H1 (cell line): ENCODE measurements around the gene TNRC6B. TPM values are rescaled to one million over a fixed set of nuclear protein-coding genes. Genes with fewer than 3 reads are reported as not detected.

Source experiments
- CTCF ChIA-PET: fragments of 300-600 bp; sonication (Branson Sonifier 250); formaldehyde crosslinking; loops from one replicate; lab custom pipeline; 2021; ENCODE audit not compliant: partially characterized antibody; lab: Charles Lee
- POLR2A ChIA-PET: fragments of 300-600 bp; sonication (Branson Sonifier 250); formaldehyde crosslinking; loops from one replicate; lab custom pipeline; 2021; ENCODE audit warnings: inconsistent platforms; ENCODE audit not compliant: partially characterized antibody; lab: Charles Lee
- DNase-seq, 2 experiments: peaks; one replicate each; pipeline versions ENCODE4 v3.0.0 to v3.0.0-alpha.2; 2010 to 2022; ENCODE audit warnings: low spot score in 2 of 2, low read depth in 1 of 2, mixed read lengths in 1 of 2
- FAIRE-seq: peaks from 2 replicates; lab custom pipeline; 2011; peaks lifted over from hg19 to GRCh38; lab: Jason Lieb, UNC
- H2AFZ ChIP-seq: 2 replicates; pipeline ENCODE4 v1.8.1; 2012; ENCODE audit warnings: low read length, inconsistent platforms
- H2AK5ac ChIP-seq: 2 replicates; pipeline ENCODE4 v1.6.1; 2013; ENCODE audit warnings: low read depth, low read length
- H2BK120ac ChIP-seq: replicated peaks from 2 replicates; pipeline ENCODE3; 2013; ENCODE audit warnings: low read depth, low read length, inconsistent platforms
- H2BK12ac ChIP-seq: 2 replicates; pipeline ENCODE4 v1.6.1; 2013; ENCODE audit warnings: low read depth, low read length
- H2BK15ac ChIP-seq: 2 replicates; pipeline ENCODE4 v1.6.1; 2013; ENCODE audit warnings: low read length
- H2BK20ac ChIP-seq: 2 replicates; pipeline ENCODE4 v1.6.1; 2013; ENCODE audit warnings: low read length
- H2BK5ac ChIP-seq: 2 replicates; pipeline ENCODE4 v1.6.1; 2013; ENCODE audit warnings: low read depth, low read length
- H3K14ac ChIP-seq: 2 replicates; pipeline ENCODE4 v1.6.1; 2013; ENCODE audit warnings: inconsistent platforms; ENCODE audit not compliant: insufficient read length
- H3K18ac ChIP-seq: 2 replicates; pipeline ENCODE4 v1.6.1; 2013; ENCODE audit warnings: low read length; ENCODE audit errors: extremely low read depth
- H3K23ac ChIP-seq: 2 replicates; pipeline ENCODE4 v1.6.1; 2013; ENCODE audit warnings: inconsistent platforms; ENCODE audit not compliant: insufficient read length
- H3K23me2 ChIP-seq: 2 replicates; pipeline ENCODE4 v1.6.1; 2013; ENCODE audit warnings: low read depth, low read length
- H3K27ac ChIP-seq: 2 replicates; pipeline ENCODE4 v1.6.1; 2011; ENCODE audit warnings: low read depth, low read length, inconsistent platforms
- H3K27me3 ChIP-seq, 4 experiments: replicated peaks in 1 of 4; 1 replicate in 1 of 4; 2 replicates in 3 of 4; pipeline versions ENCODE4 v1.6.1 to v1.8.1; 2011 to 2013; ENCODE audit warnings: low read length in 3 of 4, mild to moderate bottlenecking in 3 of 4, inconsistent platforms in 2 of 4, mixed read lengths in 2 of 4, moderate library complexity in 1 of 4; ENCODE audit not compliant: control insufficient read depth in 3 of 4, insufficient read depth in 3 of 4; ENCODE audit errors: extremely low read depth in 1 of 4
- H3K36me3 ChIP-seq, 4 experiments: 2 replicates each; pipeline versions ENCODE4 v1.6.1 to v1.8.1; 2011 to 2013; ENCODE audit warnings: mild to moderate bottlenecking in 4 of 4, low read length in 3 of 4, moderate library complexity in 2 of 4, control low read depth in 1 of 4, inconsistent platforms in 1 of 4; ENCODE audit not compliant: insufficient read depth in 4 of 4, control insufficient read depth in 2 of 4
- H3K4ac ChIP-seq: replicated peaks from 2 replicates; pipeline ENCODE3; 2013; ENCODE audit warnings: low read length, low read depth, mixed read lengths, inconsistent platforms; ENCODE audit not compliant: insufficient read length
- H3K4me1 ChIP-seq, 4 experiments: replicated peaks in 1 of 4; 1 replicate in 1 of 4; 2 replicates in 3 of 4; pipeline versions ENCODE4 v1.6.1 to v1.8.1; 2011 to 2013; ENCODE audit warnings: low read length in 3 of 4, inconsistent platforms in 2 of 4, mixed read lengths in 1 of 4; ENCODE audit not compliant: insufficient read depth in 4 of 4, control insufficient read depth in 3 of 4
- H3K4me2 ChIP-seq, 2 experiments: 2 replicates each; pipeline versions ENCODE4 v1.6.1 to v1.8.1; 2011 to 2013; ENCODE audit warnings: low read depth in 2 of 2, low read length in 2 of 2, control low read depth in 1 of 2, inconsistent platforms in 1 of 2, mild to moderate bottlenecking in 1 of 2; ENCODE audit not compliant: insufficient read depth in 1 of 2
- H3K4me3 ChIP-seq, 4 experiments: fragments of 200-600, 300-600 bp in 1 of 4; sonication (generic), shearing (Covaris generic), sonication (Bioruptor Twin) in 1 of 4; 2 replicates each; pipeline versions ENCODE4 v1.5.1 to v1.8.1; 2011 to 2016; ENCODE audit warnings: low read length in 4 of 4, low read depth in 3 of 4, control low read depth in 2 of 4, inconsistent platforms in 2 of 4, mild to moderate bottlenecking in 2 of 4, mixed read lengths in 1 of 4, moderate library complexity in 1 of 4; ENCODE audit not compliant: insufficient read depth in 2 of 4; ENCODE audit errors: extremely low read depth in 1 of 4
- H3K56ac ChIP-seq: replicated peaks from 2 replicates; pipeline ENCODE3; 2013; ENCODE audit warnings: low read depth, mild to moderate bottlenecking, mixed read lengths, low read length, inconsistent platforms; ENCODE audit not compliant: insufficient read length
- H3K79me1 ChIP-seq: 2 replicates; pipeline ENCODE4 v1.6.1; 2013; ENCODE audit warnings: low read depth, low read length, control low read depth
- H3K79me2 ChIP-seq, 2 experiments: 2 replicates each; pipeline versions ENCODE4 v1.6.1 to v1.8.1; 2012 to 2013; ENCODE audit warnings: low read length in 2 of 2, mild to moderate bottlenecking in 2 of 2, inconsistent platforms in 1 of 2; ENCODE audit not compliant: insufficient read depth in 2 of 2, control insufficient read depth in 1 of 2
- H3K9ac ChIP-seq, 4 experiments: replicated peaks in 1 of 4; 1 replicate in 1 of 4; 2 replicates in 3 of 4; pipeline versions ENCODE4 v1.6.1 to v1.8.1; 2011 to 2013; ENCODE audit warnings: low read depth in 3 of 4, low read length in 3 of 4, control low read depth in 2 of 4, mild to moderate bottlenecking in 2 of 4, moderate library complexity in 2 of 4, inconsistent platforms in 1 of 4; ENCODE audit errors: extremely low read depth in 1 of 4
- H3K9me3 ChIP-seq, 2 experiments: 2 replicates each; pipeline versions ENCODE4 v1.6.1 to v1.8.1; 2012 to 2013; ENCODE audit warnings: mild to moderate bottlenecking in 2 of 2, moderate library complexity in 2 of 2, control low read depth in 1 of 2, inconsistent platforms in 1 of 2, low read depth in 1 of 2, low read length in 1 of 2, mixed read lengths in 1 of 2; ENCODE audit not compliant: insufficient read depth in 2 of 2
- H4K20me1 ChIP-seq, 2 experiments: replicated peaks in 1 of 2; 2 replicates each; pipeline versions ENCODE3 to v1.8.1; 2011 to 2013; ENCODE audit warnings: inconsistent platforms in 2 of 2, low read length in 2 of 2, mild to moderate bottlenecking in 1 of 2; ENCODE audit not compliant: insufficient read depth in 2 of 2, control insufficient read depth in 1 of 2
- H4K5ac ChIP-seq: 2 replicates; pipeline ENCODE4 v1.6.1; 2013; ENCODE audit warnings: low read length, low read depth, mixed read lengths, inconsistent platforms; ENCODE audit not compliant: insufficient read length
- H4K8ac ChIP-seq: 2 replicates; pipeline ENCODE4 v1.8.0; 2013; ENCODE audit warnings: mild to moderate bottlenecking, moderate library complexity, low read length, inconsistent platforms; ENCODE audit not compliant: insufficient read depth; ENCODE audit errors: extremely low read depth
- H4K91ac ChIP-seq: replicated peaks from 2 replicates; pipeline ENCODE3; 2013; ENCODE audit warnings: low read length, mixed read lengths, inconsistent platforms; ENCODE audit not compliant: insufficient read length
- CBX5 ChIP-seq: fragments of 300-800, 300-1000 bp; sonication (generic); IDR thresholded peaks from 2 replicates; pipeline ENCODE4 v1.7.1; 2016; ENCODE audit warnings: antibody characterized with exemption, low read length, low read depth
- CEBPB ChIP-seq: IDR thresholded peaks from 2 replicates; pipeline ENCODE4 v1.6.1; 2012; ENCODE audit warnings: low read depth, low read length
- CHD1 ChIP-seq: IDR thresholded peaks from 2 replicates; pipeline ENCODE4 v1.6.1; 2012; ENCODE audit warnings: low read depth, low read length, improper control_type of control experiment
- CREB1 ChIP-seq: IDR thresholded peaks from 2 replicates; pipeline ENCODE4 v1.6.1; 2012; ENCODE audit warnings: inconsistent platforms
- SIN3A ChIP-seq, 2 experiments: IDR thresholded peaks in 1 of 2; conservative IDR thresholded peaks in 1 of 2; 2 replicates each; pipeline ENCODE4 v1.6.1; 2011 to 2012; ENCODE audit warnings: low read length in 2 of 2, improper control_type of control experiment in 1 of 2, low read depth in 1 of 2, mild to moderate bottlenecking in 1 of 2
- SIRT6 ChIP-seq: IDR thresholded peaks from one replicate; pipeline ENCODE4 v1.7.1; 2012; ENCODE audit warnings: low read length, inconsistent platforms
- polyA plus RNA-seq, 7 experiments: library from polyadenylated mRNA; depleted of rRNA in 3 of 7; stranded (reverse) in 5 of 7; unstranded in 2 of 7; fragments of >200 nt in 5 of 7; fragments of 200-250 nt in 2 of 7; gene quantifications; 1 replicate in 5 of 7; 2 replicates in 1 of 7; 4 replicates in 1 of 7; pipeline versions ENCODE4 v1.2.1 to v1.2.3, GENCODE V29; 2011 to 2013; ENCODE audit warnings: missing spikeins in 2 of 7, mixed read lengths in 2 of 7
- total RNA-seq: library from RNA; stranded (reverse); fragmentation: NEBNext Ultra II Directional; extraction: Animal tissue kit (Norgen Biotek cat#: 25700); gene quantifications from 2 replicates; pipeline ENCODE4 v1.2.1, GENCODE V29; 2021
- TF ChIP-seq, protein P1 (sequence below): IDR thresholded peaks from 2 replicates; pipeline ENCODE4 v1.6.1; 2012; ENCODE audit warnings: inconsistent platforms
- TF ChIP-seq, protein P2 (sequence below), 3 experiments: IDR thresholded peaks; 1 replicate in 2 of 3; 2 replicates in 1 of 3; pipeline versions ENCODE4 v1.5.1 to v1.6.1; 2011; ENCODE audit warnings: low read length in 3 of 3, mild to moderate bottlenecking in 3 of 3, inconsistent platforms in 2 of 3, low read depth in 1 of 3, moderate library complexity in 1 of 3; ENCODE audit not compliant: insufficient read depth in 1 of 3; ENCODE audit errors: control extremely low read depth in 1 of 3

Gene TNRC6B
- total and polyA plus RNA-seq, 2 of the 8 experiments (the other 6 are each of a cell fraction or from before 2014, with no cell fraction given), result 12.5 to 48.9 TPM

DNA sequence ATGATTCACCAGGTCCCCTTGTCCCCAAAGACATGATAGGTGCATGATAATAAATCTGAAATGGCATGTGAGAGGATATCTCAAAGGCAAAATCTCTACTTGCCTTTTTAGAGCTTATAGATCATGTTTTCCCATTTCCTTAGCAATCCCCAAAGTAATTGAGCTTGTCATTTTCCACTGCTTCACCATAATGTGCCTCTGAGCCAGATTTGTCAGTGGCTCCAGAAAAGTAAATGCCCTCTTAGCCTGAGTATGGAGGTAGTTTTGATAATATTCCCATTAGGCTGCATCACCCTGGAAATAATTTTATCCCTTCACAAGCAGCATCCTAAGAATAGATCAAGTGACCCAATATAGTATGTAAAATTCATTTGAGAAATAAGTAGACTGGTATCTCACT, 131.9 kb downstream of the TNRC6B start:
- no peak overlapping the region for H3K4ac ChIP-seq
- no peak overlapping the region for H2BK20ac ChIP-seq
- H3K9me3 ChIP-seq, result no peaks in the 10 kb centered on the region
- no peak overlapping the region for H2BK12ac ChIP-seq
- FAIRE-seq, result no peak
- H4K20me1 ChIP-seq, result peaks cover 0 to 3% of the 10 kb centered on the region in 2 experiments
- no peak overlapping the region for H4K8ac ChIP-seq
- no peak overlapping the region for H3K56ac ChIP-seq
- no peak overlapping the region for H3K23ac ChIP-seq
- TF ChIP-seq SIN3A (conservative IDR thresholded peaks at IDR 0.05 in 1 of 2, IDR thresholded peaks at IDR 0.05 in 1 of 2; ENCODE audit: low read depth in 1 of 2, low read length in 2 of 2) (no peak), CREB1 (no peak), CEBPB (no peak), CBX5 (no peak), SIRT6 (no peak), CHD1 (no peak)
- TF ChIP-seq, protein P1, sequence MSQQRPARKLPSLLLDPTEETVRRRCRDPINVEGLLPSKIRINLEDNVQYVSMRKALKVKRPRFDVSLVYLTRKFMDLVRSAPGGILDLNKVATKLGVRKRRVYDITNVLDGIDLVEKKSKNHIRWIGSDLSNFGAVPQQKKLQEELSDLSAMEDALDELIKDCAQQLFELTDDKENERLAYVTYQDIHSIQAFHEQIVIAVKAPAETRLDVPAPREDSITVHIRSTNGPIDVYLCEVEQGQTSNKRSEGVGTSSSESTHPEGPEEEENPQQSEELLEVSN, result no peak
- TF ChIP-seq, protein P2, sequence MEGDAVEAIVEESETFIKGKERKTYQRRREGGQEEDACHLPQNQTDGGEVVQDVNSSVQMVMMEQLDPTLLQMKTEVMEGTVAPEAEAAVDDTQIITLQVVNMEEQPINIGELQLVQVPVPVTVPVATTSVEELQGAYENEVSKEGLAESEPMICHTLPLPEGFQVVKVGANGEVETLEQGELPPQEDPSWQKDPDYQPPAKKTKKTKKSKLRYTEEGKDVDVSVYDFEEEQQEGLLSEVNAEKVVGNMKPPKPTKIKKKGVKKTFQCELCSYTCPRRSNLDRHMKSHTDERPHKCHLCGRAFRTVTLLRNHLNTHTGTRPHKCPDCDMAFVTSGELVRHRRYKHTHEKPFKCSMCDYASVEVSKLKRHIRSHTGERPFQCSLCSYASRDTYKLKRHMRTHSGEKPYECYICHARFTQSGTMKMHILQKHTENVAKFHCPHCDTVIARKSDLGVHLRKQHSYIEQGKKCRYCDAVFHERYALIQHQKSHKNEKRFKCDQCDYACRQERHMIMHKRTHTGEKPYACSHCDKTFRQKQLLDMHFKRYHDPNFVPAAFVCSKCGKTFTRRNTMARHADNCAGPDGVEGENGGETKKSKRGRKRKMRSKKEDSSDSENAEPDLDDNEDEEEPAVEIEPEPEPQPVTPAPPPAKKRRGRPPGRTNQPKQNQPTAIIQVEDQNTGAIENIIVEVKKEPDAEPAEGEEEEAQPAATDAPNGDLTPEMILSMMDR (IDR thresholded peaks at IDR 0.05; ENCODE audit: control extremely low read depth in 1 of 3, insufficient read depth in 1 of 3, low read depth in 1 of 3, low read length in 3 of 3), result no peak
- CTCF ChIA-PET, result interaction anchor here (2.0 kb wide), 1 partner anchor 39 kb away, joined by 5 read pairs; no protein-coding TSS in a partner anchor
- no peak overlapping the region for H2BK15ac ChIP-seq
- H4K5ac ChIP-seq, result no peak overlapping the region
- no peak overlapping the region for H3K4me2 ChIP-seq
- no peaks in the 10 kb centered on the region for H3K27me3 ChIP-seq
- no peak overlapping the region for H2BK120ac ChIP-seq
- no peak overlapping the region for H3K27ac ChIP-seq
- H2AK5ac ChIP-seq, result no peak overlapping the region
- no peaks in the 10 kb centered on the region for H3K4me1 ChIP-seq
- H3K18ac ChIP-seq, result no peak overlapping the region
- no peaks in the 10 kb centered on the region for H3K79me1 ChIP-seq
- no peak overlapping the region for H3K14ac ChIP-seq
- H4K91ac ChIP-seq, result no peak overlapping the region
- POLR2A ChIA-PET, result interaction anchor here (0.6 kb wide), 1 partner anchor 8 kb away, joined by 3 read pairs; no protein-coding TSS in a partner anchor
- H2AFZ ChIP-seq, result no peak overlapping the region
- H3K23me2 ChIP-seq, result no peaks in the 10 kb centered on the region
- DNase-seq, result no peak
- no peak overlapping the region for H3K9ac ChIP-seq
- H3K79me2 ChIP-seq, result no peaks in the 10 kb centered on the region
- H2BK5ac ChIP-seq, result no peak overlapping the region
- H3K36me3 ChIP-seq, result peaks cover 28 to 74% (median 58%) of the 10 kb centered on the region in 4 experiments
- no peak overlapping the region for H3K4me3 ChIP-seq
